ENCODE measurements around the gene TNS3.

The TNS3 gene

GRCh38 chr7:47534322-47535034 is 47.4 kb downstream of the TNS3 start:
- Histone ChIP-seq H3K27ac (ENCODE audit: low read length) (no peak overlapping the region), H3K4me3 (ENCODE audit: low read length) (no peak overlapping the region), H3K36me3 (ENCODE audit: control insufficient read depth, low read depth, low read length) (no peaks in the 10 kb centered on the region), H3K9ac (ENCODE audit: low read length) (no peak overlapping the region), H3K27me3 (ENCODE audit: control insufficient read depth, insufficient read depth, low read length) (peaks cover 41% of the 10 kb centered on the region), H3K9me3 (ENCODE audit: control insufficient read depth, low read depth, low read length) (no peaks in the 10 kb centered on the region), H3K4me1 (ENCODE audit: control insufficient read depth, low read depth, low read length) (peaks cover 43% of the 10 kb centered on the region)

- H3K27me3 ChIP-seq (ENCODE audit: control insufficient read depth, insufficient read depth, low read length), result peaks cover 16% of the 10 kb centered on the region
- no peaks in the 10 kb centered on the region for H3K9me3 ChIP-seq (ENCODE audit: control insufficient read depth, low read depth, low read length)
- peaks cover 31% of the 10 kb centered on the region for H3K4me1 ChIP-seq (ENCODE audit: control insufficient read depth, low read depth, low read length)
- no peak overlapping the region for H3K27ac ChIP-seq (ENCODE audit: low read length)
- no peaks in the 10 kb centered on the region for H3K36me3 ChIP-seq (ENCODE audit: control insufficient read depth, low read depth, low read length)
- H3K9ac ChIP-seq (ENCODE audit: low read length), result no peak overlapping the region
- no peak overlapping the region for H3K4me3 ChIP-seq (ENCODE audit: low read length)
Measured at GRCh38 chr7:47531584-47532492, 50.1 kb downstream of the TNS3 start.

GRCh38 chr7:47529826-47530555 is 51.9 kb downstream of the TNS3 start:
- H3K4me3 ChIP-seq (ENCODE audit: low read length), result no peak overlapping the region
- H3K27ac ChIP-seq (ENCODE audit: low read length), result no peak overlapping the region
- H3K9me3 ChIP-seq (ENCODE audit: control insufficient read depth, low read depth, low read length), result no peaks in the 10 kb centered on the region
- peaks cover 3% of the 10 kb centered on the region for H3K36me3 ChIP-seq (ENCODE audit: control insufficient read depth, low read depth, low read length)
- no peak overlapping the region for H3K9ac ChIP-seq (ENCODE audit: low read length)
- H3K4me1 ChIP-seq (ENCODE audit: control insufficient read depth, low read depth, low read length), result peaks cover 13% of the 10 kb centered on the region
- H3K27me3 ChIP-seq (ENCODE audit: control insufficient read depth, insufficient read depth, low read length), result no peaks in the 10 kb centered on the region

GRCh38 chr7:47529405-47529804 is 52.5 kb downstream of the TNS3 start:
- Histone ChIP-seq H3K4me1 (ENCODE audit: control insufficient read depth, low read depth, low read length) (peaks cover 10% of the 10 kb centered on the region), H3K9ac (ENCODE audit: low read length) (no peak overlapping the region), H3K36me3 (ENCODE audit: control insufficient read depth, low read depth, low read length) (peaks cover 3% of the 10 kb centered on the region), H3K9me3 (ENCODE audit: control insufficient read depth, low read depth, low read length) (no peaks in the 10 kb centered on the region), H3K4me3 (ENCODE audit: low read length) (no peak overlapping the region), H3K27ac (ENCODE audit: low read length) (no peak overlapping the region), H3K27me3 (ENCODE audit: control insufficient read depth, insufficient read depth, low read length) (no peaks in the 10 kb centered on the region)

GRCh38 chr7:47528471-47528870 is 53.4 kb downstream of the TNS3 start:
- Histone ChIP-seq H3K36me3 (ENCODE audit: control insufficient read depth, low read depth, low read length) (peaks cover 3% of the 10 kb centered on the region), H3K27me3 (ENCODE audit: control insufficient read depth, insufficient read depth, low read length) (no peaks in the 10 kb centered on the region), H3K9ac (ENCODE audit: low read length) (no peak overlapping the region), H3K27ac (ENCODE audit: low read length) (no peak overlapping the region), H3K9me3 (ENCODE audit: control insufficient read depth, low read depth, low read length) (no peaks in the 10 kb centered on the region), H3K4me3 (ENCODE audit: low read length) (no peak overlapping the region), H3K4me1 (ENCODE audit: control insufficient read depth, low read depth, low read length) (peaks cover 8% of the 10 kb centered on the region)

- Histone ChIP-seq H3K9me3 (ENCODE audit: control insufficient read depth, low read depth, low read length) (no peaks in the 10 kb centered on the region), H3K36me3 (ENCODE audit: control insufficient read depth, low read depth, low read length) (peaks cover 3% of the 10 kb centered on the region), H3K4me3 (ENCODE audit: low read length) (no peak overlapping the region), H3K27me3 (ENCODE audit: control insufficient read depth, insufficient read depth, low read length) (no peaks in the 10 kb centered on the region), H3K9ac (ENCODE audit: low read length) (no peak overlapping the region), H3K4me1 (ENCODE audit: control insufficient read depth, low read depth, low read length) (peaks cover 9% of the 10 kb centered on the region), H3K27ac (ENCODE audit: low read length) (no peak overlapping the region)
Measured at GRCh38 chr7:47526466-47526865, 55.4 kb downstream of the TNS3 start.

GRCh38 chr7:47525066-47525623 is 56.8 kb downstream of the TNS3 start:
- no peak overlapping the region for H3K27ac ChIP-seq (ENCODE audit: low read length)
- H3K27me3 ChIP-seq (ENCODE audit: control insufficient read depth, insufficient read depth, low read length), result no peaks in the 10 kb centered on the region
- H3K9ac ChIP-seq (ENCODE audit: low read length), result no peak overlapping the region
- no peak overlapping the region for H3K4me3 ChIP-seq (ENCODE audit: low read length)
- no peaks in the 10 kb centered on the region for H3K9me3 ChIP-seq (ENCODE audit: control insufficient read depth, low read depth, low read length)
- H3K4me1 ChIP-seq (ENCODE audit: control insufficient read depth, low read depth, low read length), result peaks cover 22% of the 10 kb centered on the region
- H3K36me3 ChIP-seq (ENCODE audit: control insufficient read depth, low read depth, low read length), result peaks cover 3% of the 10 kb centered on the region

- Histone ChIP-seq H3K36me3 (ENCODE audit: control insufficient read depth, low read depth, low read length) (peaks cover 3% of the 10 kb centered on the region), H3K4me3 (ENCODE audit: low read length) (no peak overlapping the region), H3K27me3 (ENCODE audit: control insufficient read depth, insufficient read depth, low read length) (no peaks in the 10 kb centered on the region), H3K9me3 (ENCODE audit: control insufficient read depth, low read depth, low read length) (no peaks in the 10 kb centered on the region), H3K27ac (ENCODE audit: low read length) (no peak overlapping the region), H3K9ac (ENCODE audit: low read length) (no peak overlapping the region), H3K4me1 (ENCODE audit: control insufficient read depth, low read depth, low read length) (peaks cover 16% of the 10 kb centered on the region)
Measured at GRCh38 chr7:47523401-47523800, 58.5 kb downstream of the TNS3 start.

GRCh38 chr7:47521816-47522561 is 59.9 kb downstream of the TNS3 start:
- peaks cover 15% of the 10 kb centered on the region for H3K4me1 ChIP-seq (ENCODE audit: control insufficient read depth, low read depth, low read length)
- H3K9me3 ChIP-seq (ENCODE audit: control insufficient read depth, low read depth, low read length), result no peaks in the 10 kb centered on the region
- no peak overlapping the region for H3K27ac ChIP-seq (ENCODE audit: low read length)
- H3K27me3 ChIP-seq (ENCODE audit: control insufficient read depth, insufficient read depth, low read length), result no peaks in the 10 kb centered on the region
- peaks cover 3% of the 10 kb centered on the region for H3K36me3 ChIP-seq (ENCODE audit: control insufficient read depth, low read depth, low read length)
- H3K9ac ChIP-seq (ENCODE audit: low read length), result no peak overlapping the region
- no peak overlapping the region for H3K4me3 ChIP-seq (ENCODE audit: low read length)

- Histone ChIP-seq H3K4me1 (ENCODE audit: control insufficient read depth, low read depth, low read length) (peaks cover 15% of the 10 kb centered on the region), H3K4me3 (ENCODE audit: low read length) (no peak overlapping the region), H3K27ac (ENCODE audit: low read length) (no peak overlapping the region), H3K9ac (ENCODE audit: low read length) (no peak overlapping the region), H3K27me3 (ENCODE audit: control insufficient read depth, insufficient read depth, low read length) (no peaks in the 10 kb centered on the region), H3K9me3 (ENCODE audit: control insufficient read depth, low read depth, low read length) (no peaks in the 10 kb centered on the region), H3K36me3 (ENCODE audit: control insufficient read depth, low read depth, low read length) (no peaks in the 10 kb centered on the region)
Measured at GRCh38 chr7:47521011-47521795, 60.7 kb downstream of the TNS3 start.
